ENCODE data around the gene GRAP2. TPM values are rescaled to one million over a fixed set of nuclear protein-coding genes. Genes with fewer than 3 reads are reported as not detected.

Gene GRAP2
- total RNA-seq, 1 experiment from 2014 or later, result 0.42 TPM

- POLR2A ChIA-PET, result no interaction called here
- DNase-seq (ENCODE audit: low read depth, low spot score) (no peak), ATAC-seq (no peak)
- peaks cover 70% of the 10 kb centered on the region for H3K27me3 ChIP-seq (ENCODE audit: insufficient read depth, low read length)
- no peaks in the 10 kb centered on the region for H3K9me3 ChIP-seq (ENCODE audit: control insufficient read depth in 1 of 2, insufficient read depth in 1 of 2, low read depth in 1 of 2, low read length in 2 of 2)
- intact Hi-C loops (cut with micrococcal nuclease), result no loop called here
- CTCF ChIA-PET, result no interaction called here
- H3K27ac ChIP-seq (ENCODE audit: low read depth, low read length), result no peak overlapping the region
- no peaks in the 10 kb centered on the region for H3K4me1 ChIP-seq (ENCODE audit: control insufficient read depth in 1 of 2, insufficient read depth in 2 of 2, low read length in 2 of 2)
- H3K9ac ChIP-seq (ENCODE audit: low read length), result no peak overlapping the region
- TF ChIP-seq POLR2AphosphoS5 (IDR thresholded peaks at IDR 0.05; ENCODE audit: low read depth, low read length) (no peak), FOSL1 (IDR thresholded peaks at IDR 0.05; ENCODE audit: low read depth) (no peak), CTCF (IDR thresholded peaks at IDR 0.05 in 2 of 3, conservative IDR thresholded peaks at IDR 0.05 in 1 of 3; ENCODE audit: borderline replicate concordance in 1 of 3, insufficient read depth in 1 of 3, low read depth in 2 of 3, low read length in 2 of 3) (no peak)
- no peak overlapping the region for H3K4me2 ChIP-seq (ENCODE audit: low read length)
- H2AFZ ChIP-seq (ENCODE audit: low read depth, low read length, poor library complexity, severe bottlenecking), result no peak overlapping the region
- no TSS peak for BruUV-seq (replicated peaks)
- H3K9me2 ChIP-seq (ENCODE audit: insufficient read depth), result no peaks in the 10 kb centered on the region
- no peaks in the 10 kb centered on the region for H3K79me2 ChIP-seq (ENCODE audit: insufficient read depth, low read length)
- H3K4me3 ChIP-seq (replicated peaks in 1 of 2; ENCODE audit: low read depth in 1 of 2, low read length in 2 of 2), result no peak overlapping the region
- H4K20me1 ChIP-seq (ENCODE audit: insufficient read depth), result no peaks in the 10 kb centered on the region
- H3K36me3 ChIP-seq (ENCODE audit: control insufficient read depth in 1 of 2, insufficient read depth in 2 of 2, low read length in 2 of 2), result no peaks in the 10 kb centered on the region
- RAD21 ChIA-PET (ENCODE audit: low non-redundant PET in 1 of 2, low total read pairs in 2 of 2, uncharacterized antibody in 2 of 2, unreplicated experiment in 2 of 2), result no interaction called here
Observed at GRCh38 chr22:39914584-39914983, 13.7 kb downstream of the GRAP2 start.

GRCh38 chr22:39915295-39915726, 14.4 kb downstream of the GRAP2 start:
- DNase-seq (ENCODE audit: low read depth, low spot score), result no peak
- no peak for TF ChIP-seq EZH2phosphoT487 (IDR thresholded peaks at IDR 0.05; ENCODE audit: borderline replicate concordance)
- TF ChIP-seq ZBTB33 (IDR thresholded peaks at IDR 0.05; ENCODE audit: extremely low read depth, insufficient replicate concordance, low read length), result no peak
- no peak for TF ChIP-seq CBX3 (IDR thresholded peaks at IDR 0.05; ENCODE audit: low read depth)
- TF ChIP-seq TCF7L2 (IDR thresholded peaks at IDR 0.05; ENCODE audit: borderline replicate concordance, extremely low read depth, insufficient read depth, insufficient read length), result no peak
- no peak for TF ChIP-seq YY1 (IDR thresholded peaks at IDR 0.05; ENCODE audit: extremely low read depth, insufficient replicate concordance, low read depth, low read length)
- no peak for TF ChIP-seq MAX (IDR thresholded peaks at IDR 0.05)
- TF ChIP-seq RAD21 (IDR thresholded peaks at IDR 0.05; ENCODE audit: low read depth), result no peak
- no peak for TF ChIP-seq ZNF274 (IDR thresholded peaks at IDR 0.05; ENCODE audit: low read depth, low read length)
- Histone ChIP-seq H3K27me3 (ENCODE audit: insufficient read depth, low read length) (peaks cover 71% of the 10 kb centered on the region), H3K9ac (ENCODE audit: low read length) (no peak overlapping the region), H3K4me1 (ENCODE audit: control insufficient read depth in 1 of 2, insufficient read depth in 2 of 2, low read length in 2 of 2) (no peaks in the 10 kb centered on the region), H3K79me2 (ENCODE audit: insufficient read depth, low read length) (no peaks in the 10 kb centered on the region), H3K9me2 (ENCODE audit: insufficient read depth) (no peaks in the 10 kb centered on the region), H3K4me3 (replicated peaks in 1 of 2; ENCODE audit: low read depth in 1 of 2, low read length in 2 of 2) (no peak overlapping the region), H3K27ac (ENCODE audit: low read depth, low read length) (no peak overlapping the region), H3K9me3 (ENCODE audit: control insufficient read depth in 1 of 2, insufficient read depth in 1 of 2, low read depth in 1 of 2, low read length in 2 of 2) (no peaks in the 10 kb centered on the region), H3K4me2 (ENCODE audit: low read length) (no peak overlapping the region), H3K36me3 (ENCODE audit: control insufficient read depth in 1 of 2, insufficient read depth in 2 of 2, low read length in 2 of 2) (no peaks in the 10 kb centered on the region), H4K20me1 (ENCODE audit: insufficient read depth) (no peaks in the 10 kb centered on the region), H2AFZ (ENCODE audit: low read depth, low read length, poor library complexity, severe bottlenecking) (no peak overlapping the region)
- ATAC-seq, result no peak
- ChIA-PET POLR2A (interaction anchor here (0.6 kb wide), 1 partner anchor 430 kb away, joined by 4 read pairs; no protein-coding TSS in a partner anchor), CTCF (interaction anchor here (1.0 kb wide), 1 partner anchor 110 kb away, joined by 4 read pairs; no protein-coding TSS in a partner anchor), RAD21 (ENCODE audit: low non-redundant PET in 1 of 2, low total read pairs in 2 of 2, uncharacterized antibody in 2 of 2, unreplicated experiment in 2 of 2) (interaction anchor here in 1 of 2 experiments (0.6 kb wide), 1 partner anchor 98 kb away, joined by 3 read pairs; no protein-coding TSS in a partner anchor)
- no TSS peak for BruUV-seq (replicated peaks)
- intact Hi-C loops (cut with micrococcal nuclease), result no loop called here
